ENCODE data around the gene MRPL14. TPM values are rescaled to one million over a fixed set of nuclear protein-coding genes. Genes with fewer than 3 reads are reported as not detected.

The MRPL14 gene
- total RNA-seq, 1 donor from 2014 or later = 46.9 TPM

DNA sequence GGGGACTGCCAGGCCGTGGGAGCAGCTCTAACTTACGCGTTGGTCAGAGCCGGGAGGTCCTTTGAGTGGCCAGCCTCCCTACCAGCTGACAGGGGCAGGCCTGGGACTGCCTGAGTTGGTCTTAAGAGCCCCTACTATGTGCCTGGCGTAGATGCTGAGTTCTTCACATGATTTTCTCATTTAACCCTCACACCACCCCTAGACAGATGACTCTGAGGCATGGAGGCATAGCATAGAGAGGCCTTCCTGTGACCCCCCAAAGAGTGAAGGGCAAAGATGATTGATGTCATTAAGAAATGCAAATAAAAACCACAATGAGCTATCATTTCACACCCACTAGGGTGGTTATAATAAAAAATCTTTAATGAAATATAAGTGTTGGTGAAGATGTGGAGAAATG lies 36.8 kb downstream of the MRPL14 start:
- H3K27me3 Mint-ChIP-seq (ENCODE audit: low read depth) = no peaks in the 10 kb centered on the region
- H3K4me1 Mint-ChIP-seq = peaks cover 4% of the 10 kb centered on the region
- peaks cover 13% of the 10 kb centered on the region for H3K36me3 Mint-ChIP-seq
- DNase-seq (ENCODE audit: low spot score in 2 of 2, unreplicated experiment in 2 of 2) = no peak
- no peak overlapping the region for H3K4me3 Mint-ChIP-seq
- TF ChIP-seq, protein P1, sequence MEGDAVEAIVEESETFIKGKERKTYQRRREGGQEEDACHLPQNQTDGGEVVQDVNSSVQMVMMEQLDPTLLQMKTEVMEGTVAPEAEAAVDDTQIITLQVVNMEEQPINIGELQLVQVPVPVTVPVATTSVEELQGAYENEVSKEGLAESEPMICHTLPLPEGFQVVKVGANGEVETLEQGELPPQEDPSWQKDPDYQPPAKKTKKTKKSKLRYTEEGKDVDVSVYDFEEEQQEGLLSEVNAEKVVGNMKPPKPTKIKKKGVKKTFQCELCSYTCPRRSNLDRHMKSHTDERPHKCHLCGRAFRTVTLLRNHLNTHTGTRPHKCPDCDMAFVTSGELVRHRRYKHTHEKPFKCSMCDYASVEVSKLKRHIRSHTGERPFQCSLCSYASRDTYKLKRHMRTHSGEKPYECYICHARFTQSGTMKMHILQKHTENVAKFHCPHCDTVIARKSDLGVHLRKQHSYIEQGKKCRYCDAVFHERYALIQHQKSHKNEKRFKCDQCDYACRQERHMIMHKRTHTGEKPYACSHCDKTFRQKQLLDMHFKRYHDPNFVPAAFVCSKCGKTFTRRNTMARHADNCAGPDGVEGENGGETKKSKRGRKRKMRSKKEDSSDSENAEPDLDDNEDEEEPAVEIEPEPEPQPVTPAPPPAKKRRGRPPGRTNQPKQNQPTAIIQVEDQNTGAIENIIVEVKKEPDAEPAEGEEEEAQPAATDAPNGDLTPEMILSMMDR (IDR thresholded peaks at IDR 0.05; ENCODE audit: unreplicated experiment) = no peak
- no peak overlapping the region for H3K27ac Mint-ChIP-seq
- no peaks in the 10 kb centered on the region for H3K9me3 Mint-ChIP-seq

DNA sequence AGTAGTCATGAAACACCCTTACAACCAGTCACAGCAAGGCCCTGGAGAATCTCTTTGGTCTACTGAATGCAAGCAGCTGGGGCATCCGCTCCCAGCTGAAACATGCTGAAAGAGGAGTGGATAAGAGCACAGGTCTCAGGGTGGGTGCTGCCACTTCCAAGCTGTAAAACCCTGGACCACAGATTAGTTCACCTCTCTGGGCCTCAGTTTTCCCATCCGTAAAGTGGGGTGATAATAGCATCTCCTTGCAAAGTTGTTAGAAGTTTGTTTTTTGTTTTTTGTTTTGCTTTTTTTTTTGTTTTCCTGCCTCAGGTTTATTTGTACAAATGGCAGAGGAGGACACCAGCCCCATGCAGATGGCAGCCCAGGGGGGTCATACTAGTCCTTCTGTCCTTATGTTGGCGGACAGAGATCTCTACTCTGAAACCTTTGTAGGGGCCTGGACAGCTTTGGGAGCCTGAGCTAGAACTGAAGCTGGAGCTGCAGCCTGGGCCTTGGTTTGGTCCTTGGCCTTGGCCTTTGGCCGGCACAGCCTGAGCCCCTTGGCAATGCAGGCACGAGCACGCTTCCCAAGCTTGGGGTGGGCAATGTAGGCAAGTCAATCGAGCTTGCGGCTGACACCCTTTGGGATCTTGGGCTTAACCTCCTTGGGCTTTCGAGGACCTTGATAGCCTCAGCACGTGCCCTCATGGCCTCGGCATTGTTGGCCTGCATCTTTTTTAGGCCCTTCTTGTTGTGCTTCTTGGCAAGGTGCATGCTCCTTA lies 38.2 kb downstream of the MRPL14 start:
- Mint-ChIP-seq H3K9me3 (no peaks in the 10 kb centered on the region), H3K4me1 (peaks cover 9% of the 10 kb centered on the region), H3K4me3 (no peak overlapping the region), H3K27ac (no peak overlapping the region), H3K27me3 (ENCODE audit: low read depth) (no peaks in the 10 kb centered on the region), H3K36me3 (peaks cover 9% of the 10 kb centered on the region)
- TF ChIP-seq, protein P1 (IDR thresholded peaks at IDR 0.05; ENCODE audit: unreplicated experiment) = no peak
- no peak for DNase-seq (ENCODE audit: low spot score in 2 of 2, unreplicated experiment in 2 of 2)

DNA sequence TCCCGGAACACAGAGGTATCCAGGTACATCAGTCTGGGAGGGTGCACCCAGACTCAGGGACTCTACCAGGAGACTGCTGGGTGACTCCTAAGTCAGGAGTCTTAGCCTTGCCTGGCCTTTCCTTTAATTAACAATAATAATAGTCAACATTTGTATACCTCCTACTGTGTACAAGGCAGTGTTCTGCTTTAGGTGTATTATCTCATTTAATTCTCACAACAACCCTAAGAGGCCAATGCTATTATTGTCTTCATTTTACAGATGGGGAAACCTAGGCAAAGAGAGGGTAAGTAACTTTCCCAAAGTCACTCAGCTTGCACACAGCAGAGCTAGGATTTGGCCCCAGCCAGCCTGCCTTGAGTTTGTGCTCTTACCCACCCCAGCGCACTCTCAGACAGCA lies 39.6 kb downstream of the MRPL14 start:
- peaks cover 9% of the 10 kb centered on the region for H3K4me1 Mint-ChIP-seq
- no peaks in the 10 kb centered on the region for H3K27me3 Mint-ChIP-seq (ENCODE audit: low read depth)
- no peak overlapping the region for H3K27ac Mint-ChIP-seq
- no peak for DNase-seq (ENCODE audit: low spot score in 2 of 2, unreplicated experiment in 2 of 2)
- no peaks in the 10 kb centered on the region for H3K9me3 Mint-ChIP-seq
- no peak overlapping the region for H3K4me3 Mint-ChIP-seq
- H3K36me3 Mint-ChIP-seq = peaks cover 9% of the 10 kb centered on the region
- TF ChIP-seq, protein P1 (IDR thresholded peaks at IDR 0.05; ENCODE audit: unreplicated experiment) = no peak

DNA sequence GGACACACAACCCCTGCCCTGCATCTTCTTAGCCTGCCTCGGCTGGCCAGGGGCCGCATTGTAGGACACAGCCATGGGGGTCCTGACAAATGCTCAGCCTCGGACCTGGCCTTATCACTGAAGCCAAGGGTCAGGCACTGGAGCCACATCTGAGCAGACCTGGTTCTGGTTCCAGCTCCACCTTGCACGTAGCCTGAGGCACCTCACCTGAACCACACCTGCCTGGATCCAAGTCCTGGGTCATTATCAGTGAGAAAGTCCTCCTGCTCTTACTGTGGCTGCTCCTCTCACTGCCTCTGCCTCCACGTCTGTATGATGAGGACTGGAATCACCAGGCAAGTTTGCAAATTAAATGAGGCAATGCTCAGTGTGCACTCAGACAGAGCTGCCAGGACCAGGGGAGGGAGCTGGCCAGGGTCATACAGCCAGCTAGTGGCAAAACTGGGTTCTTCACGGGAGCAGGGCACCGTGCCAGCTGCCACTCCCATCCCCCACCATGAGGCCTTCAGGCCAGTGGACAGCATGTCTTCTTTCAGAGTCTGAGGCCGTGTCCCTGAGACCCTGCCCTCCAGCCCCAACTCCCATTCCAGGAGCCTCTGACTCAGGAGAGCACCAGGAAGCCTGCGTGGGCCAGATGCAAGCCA lies 40.2 kb downstream of the MRPL14 start:
- no peak overlapping the region for H3K27ac Mint-ChIP-seq
- peaks cover 6% of the 10 kb centered on the region for H3K36me3 Mint-ChIP-seq

DNA sequence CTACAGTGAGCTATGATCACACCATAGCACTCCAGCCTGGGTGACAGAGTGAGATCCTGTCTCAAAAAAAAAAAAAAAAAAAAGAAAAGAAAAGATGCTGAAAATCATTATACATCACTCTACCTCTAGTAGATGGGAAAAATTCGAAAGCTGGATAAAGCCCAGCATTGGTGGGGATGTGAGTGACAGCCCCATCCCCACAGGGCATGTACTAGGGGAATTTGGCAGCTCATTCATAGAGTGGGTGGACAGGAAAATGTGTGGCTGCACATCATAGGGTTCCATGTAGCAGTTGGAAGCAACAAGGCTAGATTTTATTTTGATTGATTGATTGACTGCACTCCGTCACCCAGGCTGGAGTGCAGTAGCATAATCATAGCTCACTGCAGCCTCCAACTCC lies 42.0 kb downstream of the MRPL14 start:
- H3K27me3 Mint-ChIP-seq (ENCODE audit: low read depth) = no peaks in the 10 kb centered on the region
- H3K27ac Mint-ChIP-seq = no peak overlapping the region
- TF ChIP-seq, protein P1 (IDR thresholded peaks at IDR 0.05; ENCODE audit: unreplicated experiment) = no peak
- H3K9me3 Mint-ChIP-seq = no peaks in the 10 kb centered on the region
- H3K36me3 Mint-ChIP-seq = no peaks in the 10 kb centered on the region
- no peak overlapping the region for H3K4me3 Mint-ChIP-seq
- no peak for DNase-seq (ENCODE audit: low spot score in 2 of 2, unreplicated experiment in 2 of 2)
- peaks cover 9% of the 10 kb centered on the region for H3K4me1 Mint-ChIP-seq

More for the DNA sequence above, 40.2 kb downstream of the MRPL14 start:
- Mint-ChIP-seq H3K4me3 (no peak overlapping the region), H3K27me3 (ENCODE audit: low read depth) (no peaks in the 10 kb centered on the region), H3K4me1 (peaks cover 9% of the 10 kb centered on the region), H3K9me3 (no peaks in the 10 kb centered on the region)
- TF ChIP-seq, protein P1 (IDR thresholded peaks at IDR 0.05; ENCODE audit: unreplicated experiment) = no peak
- DNase-seq (ENCODE audit: low spot score in 2 of 2, unreplicated experiment in 2 of 2) = no peak

Measured in mesothelial cell of epicardium (in vitro differentiated cells).